Central memory CD8-positive, alpha-beta T cell (primary cell): ENCODE data around the gene PTGDS.
A peak's percentile ranks its signal among the peaks of the same experiment; 100 is the strongest.

Experiments
- ATAC-seq: fragments of 150-1000 bp; cut with Tn5 transposase; replicated peaks from 2 replicates; pipeline ENCODE4 v1.10.0; 2022; ENCODE audit warnings: mild to moderate bottlenecking, moderate FRiP score, moderate number of reproducible peaks; ENCODE audit not compliant: poor library complexity, severe bottlenecking; ENCODE audit errors: extremely low read depth
- DNase-seq, 2 donors: peaks; one replicate each; pipeline ENCODE4 v3.0.0; 2021; ENCODE audit warnings: low spot score in 2 of 2
- H3K27ac Mint-ChIP-seq: one replicate; pipeline ENCODE4 v1.8.0; 2022; ENCODE audit warnings: low read depth, mild to moderate bottlenecking, moderate library complexity, mixed read lengths
- H3K27me3 Mint-ChIP-seq: one replicate; pipeline ENCODE4 v1.8.0; 2022; ENCODE audit warnings: mixed read lengths
- H3K36me3 Mint-ChIP-seq: one replicate; pipeline ENCODE4 v1.8.0; 2022; ENCODE audit warnings: mild to moderate bottlenecking, moderate library complexity, mixed read lengths; ENCODE audit not compliant: insufficient read depth
- H3K4me1 Mint-ChIP-seq: one replicate; pipeline ENCODE4 v1.8.0; 2022; ENCODE audit warnings: mixed read lengths
- H3K4me3 Mint-ChIP-seq: one replicate; pipeline ENCODE4 v1.8.0; 2022; ENCODE audit warnings: mild to moderate bottlenecking, moderate library complexity, mixed read lengths
- H3K9me3 Mint-ChIP-seq: one replicate; pipeline ENCODE4 v1.8.0; 2022; ENCODE audit warnings: mixed read lengths

Gene PTGDS

GRCh38 chr9:136941231-136942111, 35.8 kb upstream of the PTGDS start:
- H3K9me3 Mint-ChIP-seq = no peaks in the 10 kb centered on the region
- DNase-seq (no peak), ATAC-seq (no peak)
- no peaks in the 10 kb centered on the region for H3K27me3 Mint-ChIP-seq
- peaks cover 14% of the 10 kb centered on the region for H3K4me1 Mint-ChIP-seq
- peaks cover 42% of the 10 kb centered on the region for H3K36me3 Mint-ChIP-seq
- no peak overlapping the region for H3K27ac Mint-ChIP-seq
- peak overlapping the region; percentile 23 for H3K4me3 Mint-ChIP-seq

- Mint-ChIP-seq H3K27ac (no peak overlapping the region), H3K27me3 (no peaks in the 10 kb centered on the region), H3K36me3 (peaks cover 42% of the 10 kb centered on the region), H3K9me3 (no peaks in the 10 kb centered on the region), H3K4me3 (peak overlapping the region; percentile 80), H3K4me1 (peaks cover 12% of the 10 kb centered on the region)
- no peak for ATAC-seq
- DNase-seq = no peak
Observed at GRCh38 chr9:136942112-136942880, 35.0 kb upstream of the PTGDS start.

- H3K9me3 Mint-ChIP-seq = no peaks in the 10 kb centered on the region
- DNase-seq (no peak), ATAC-seq (no peak)
- no peaks in the 10 kb centered on the region for H3K27me3 Mint-ChIP-seq
- peak overlapping the region; percentile 80 for H3K4me3 Mint-ChIP-seq
- H3K36me3 Mint-ChIP-seq = peaks cover 41% of the 10 kb centered on the region
- peaks cover 12% of the 10 kb centered on the region for H3K4me1 Mint-ChIP-seq
- H3K27ac Mint-ChIP-seq = no peak overlapping the region
Observed at GRCh38 chr9:136942881-136943230, 34.4 kb upstream of the PTGDS start.

DNA sequence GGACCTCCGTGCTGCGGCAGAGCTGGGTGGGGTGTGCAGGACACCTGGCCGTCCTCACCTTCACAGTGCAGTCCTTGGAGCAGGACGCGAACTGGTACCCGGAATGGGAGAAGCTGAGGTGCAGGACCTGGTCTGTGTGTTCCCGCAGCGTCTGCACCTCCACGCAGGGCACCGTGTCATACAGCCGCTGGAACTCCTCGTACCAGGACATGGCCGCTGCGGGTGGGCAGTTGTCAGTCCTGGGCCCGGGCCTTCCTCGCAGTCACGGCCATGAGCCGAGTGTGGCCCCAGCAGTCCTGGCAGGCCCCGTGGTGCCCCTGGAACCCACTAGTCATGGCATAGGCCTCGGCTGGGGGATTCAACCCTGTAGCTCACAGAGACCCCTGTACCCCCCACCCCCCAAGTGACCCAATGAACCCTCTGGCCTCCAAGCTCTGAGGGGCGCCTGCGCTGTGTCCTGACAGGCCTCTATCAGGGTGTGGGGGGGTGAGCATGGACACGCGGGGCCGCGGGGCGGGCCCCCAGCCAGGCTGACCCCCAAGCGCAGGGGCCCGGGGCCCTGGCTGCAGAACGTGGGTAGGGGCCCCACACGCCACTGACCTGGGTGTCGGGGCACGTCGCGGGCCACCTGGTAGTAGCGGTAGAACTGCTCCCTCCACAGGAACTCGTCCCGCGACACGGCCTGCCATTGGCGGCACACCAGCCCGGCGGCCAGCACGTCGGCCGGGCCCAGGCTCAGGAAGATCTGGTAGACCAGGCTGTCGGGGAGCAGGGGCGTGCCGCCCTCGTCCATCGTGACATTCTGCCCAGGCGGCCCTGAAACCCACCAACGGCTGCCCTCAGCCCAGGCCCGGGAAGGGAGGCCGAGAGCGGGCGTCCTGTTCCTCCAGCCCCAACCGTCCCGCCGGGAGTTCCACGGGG, 33.8 kb upstream of the PTGDS start:
- H3K27ac Mint-ChIP-seq = peak overlapping the region; percentile 64
- DNase-seq = no peak
- peak overlapping the region; percentile 80 for H3K4me3 Mint-ChIP-seq
- H3K27me3 Mint-ChIP-seq = no peaks in the 10 kb centered on the region
- H3K36me3 Mint-ChIP-seq = peaks cover 39% of the 10 kb centered on the region
- peaks cover 12% of the 10 kb centered on the region for H3K4me1 Mint-ChIP-seq
- peak; percentile 12 for ATAC-seq
- H3K9me3 Mint-ChIP-seq = no peaks in the 10 kb centered on the region

DNA sequence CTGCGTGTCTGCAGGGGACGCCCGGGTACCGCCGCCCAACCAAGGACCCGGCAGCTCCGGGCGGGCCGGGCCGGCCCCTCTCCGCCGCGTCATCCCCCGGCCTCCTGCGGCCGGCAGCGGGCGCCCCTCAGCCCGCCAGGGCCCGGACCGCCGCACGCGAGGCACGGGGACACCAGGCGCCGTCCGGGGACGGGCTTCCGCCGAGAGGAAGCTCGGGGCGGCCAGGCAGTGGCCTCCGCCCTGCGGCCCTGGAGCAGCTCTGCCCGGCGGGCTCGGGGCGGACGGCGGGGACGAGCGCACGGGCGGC, 33.1 kb upstream of the PTGDS start:
- no peak for DNase-seq

GRCh38 chr9:136944519-136945332, 32.6 kb upstream of the PTGDS start, which contains the start of the genes C8G and FBXW5:
Gene C8G, plus strand, starts transcription at chr9:136945243. Its CDS starts 78 bp downstream, at chr9:136945321.
Gene FBXW5, minus strand, starts transcription at chr9:136944738. Its CDS starts 655 bp downstream, at chr9:136944083.
- Mint-ChIP-seq H3K9me3 (no peaks in the 10 kb centered on the region), H3K4me1 (peaks cover 7% of the 10 kb centered on the region), H3K4me3 (peak within 1 kb of the TSS; percentile 80), H3K27me3 (no peaks in the 10 kb centered on the region), H3K36me3 (peaks cover 38% of the 10 kb centered on the region), H3K27ac (peak within 1 kb of the TSS; percentile 89)
- DNase-seq (peak; percentile 91 to 92), ATAC-seq (peak; percentile 78)

More for the DNA sequence above, 33.1 kb upstream of the PTGDS start:
- peaks cover 12% of the 10 kb centered on the region for H3K4me1 Mint-ChIP-seq
- peaks cover 39% of the 10 kb centered on the region for H3K36me3 Mint-ChIP-seq
- H3K27me3 Mint-ChIP-seq = no peaks in the 10 kb centered on the region
- H3K4me3 Mint-ChIP-seq = peak overlapping the region; percentile 80
- peak; percentile 37 for ATAC-seq
- H3K27ac Mint-ChIP-seq = peak overlapping the region; percentile 64
- H3K9me3 Mint-ChIP-seq = no peaks in the 10 kb centered on the region

DNA sequence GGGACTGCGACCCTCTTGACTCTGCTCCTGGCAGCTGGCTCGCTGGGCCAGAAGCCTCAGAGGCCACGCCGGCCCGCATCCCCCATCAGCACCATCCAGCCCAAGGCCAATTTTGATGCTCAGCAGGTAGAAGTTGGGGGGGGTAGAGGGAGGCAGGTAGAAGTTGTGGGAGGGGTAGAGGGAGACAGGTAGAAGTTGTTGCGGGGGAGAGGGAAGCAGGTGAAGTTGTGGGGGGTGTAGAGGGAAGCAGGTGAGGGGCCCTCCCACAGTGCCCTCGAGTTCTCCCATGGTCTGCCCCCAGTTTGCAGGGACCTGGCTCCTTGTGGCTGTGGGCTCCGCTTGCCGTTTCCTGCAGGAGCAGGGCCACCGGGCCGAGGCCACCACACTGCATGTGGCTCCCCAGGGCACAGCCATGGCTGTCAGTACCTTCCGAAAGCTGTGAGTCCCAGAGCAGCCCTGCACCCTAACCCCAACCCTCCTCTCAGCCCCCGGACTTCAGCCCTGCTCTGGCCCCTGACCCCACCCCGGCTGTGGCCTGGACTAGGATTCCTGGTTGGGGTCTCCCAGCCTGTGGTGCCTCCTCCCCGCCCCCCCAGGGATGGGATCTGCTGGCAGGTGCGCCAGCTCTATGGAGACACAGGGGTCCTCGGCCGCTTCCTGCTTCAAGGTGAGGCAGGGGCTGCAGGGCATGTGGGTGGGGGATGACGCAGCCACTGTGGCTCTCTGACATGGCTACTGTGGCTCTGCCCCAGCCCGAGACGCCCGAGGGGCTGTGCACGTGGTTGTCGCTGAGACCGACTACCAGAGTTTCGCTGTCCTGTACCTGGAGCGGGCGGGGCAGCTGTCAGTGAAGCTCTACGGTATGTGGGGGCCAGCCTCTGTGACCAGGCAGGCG, 31.7 kb upstream of the PTGDS start:
- Mint-ChIP-seq H3K4me3 (peak overlapping the region; percentile 80), H3K4me1 (peaks cover 14% of the 10 kb centered on the region), H3K9me3 (no peaks in the 10 kb centered on the region), H3K27ac (peak overlapping the region; percentile 89), H3K36me3 (peaks cover 36% of the 10 kb centered on the region), H3K27me3 (no peaks in the 10 kb centered on the region)
- DNase-seq (no peak), ATAC-seq (no peak)

DNA sequence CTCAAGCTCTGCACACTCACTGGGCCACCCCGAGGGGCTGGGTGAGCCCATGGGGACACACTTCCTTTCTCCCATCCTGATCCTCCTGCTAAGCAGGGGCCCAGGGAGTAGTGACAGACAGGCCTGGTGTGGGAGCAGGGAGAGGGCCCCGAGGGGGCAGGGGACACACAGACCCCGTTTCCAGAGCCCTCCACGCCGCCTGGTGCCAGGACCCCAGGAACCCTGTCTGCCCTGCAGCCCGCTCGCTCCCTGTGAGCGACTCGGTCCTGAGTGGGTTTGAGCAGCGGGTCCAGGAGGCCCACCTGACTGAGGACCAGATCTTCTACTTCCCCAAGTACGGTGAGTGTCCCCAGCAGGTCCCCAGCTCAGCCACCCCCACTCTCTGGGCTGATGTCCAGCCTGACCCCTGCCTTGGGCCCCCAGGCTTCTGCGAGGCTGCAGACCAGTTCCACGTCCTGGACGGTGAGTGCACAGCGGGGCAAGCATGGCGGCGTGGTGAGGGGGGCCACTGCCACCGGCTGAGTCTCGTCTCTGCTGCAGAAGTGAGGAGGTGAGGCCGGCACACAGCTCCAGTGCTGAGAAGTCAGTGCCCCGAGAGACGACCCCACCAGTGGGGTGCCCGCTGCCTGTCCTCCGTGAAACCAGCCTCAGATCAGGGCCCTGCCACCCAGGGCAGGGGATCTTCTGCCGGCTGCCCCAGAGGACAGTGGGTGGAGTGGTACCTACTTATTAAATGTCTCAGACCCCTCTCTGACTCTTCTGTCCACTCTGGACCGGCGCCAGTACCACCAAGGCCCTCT, 30.9 kb upstream of the PTGDS start:
- H3K36me3 Mint-ChIP-seq = peaks cover 31% of the 10 kb centered on the region
- ATAC-seq (no peak), DNase-seq (no peak)
- H3K27ac Mint-ChIP-seq = no peak overlapping the region
- no peak overlapping the region for H3K4me3 Mint-ChIP-seq
- no peaks in the 10 kb centered on the region for H3K9me3 Mint-ChIP-seq
- H3K27me3 Mint-ChIP-seq = no peaks in the 10 kb centered on the region
- peaks cover 14% of the 10 kb centered on the region for H3K4me1 Mint-ChIP-seq

DNA sequence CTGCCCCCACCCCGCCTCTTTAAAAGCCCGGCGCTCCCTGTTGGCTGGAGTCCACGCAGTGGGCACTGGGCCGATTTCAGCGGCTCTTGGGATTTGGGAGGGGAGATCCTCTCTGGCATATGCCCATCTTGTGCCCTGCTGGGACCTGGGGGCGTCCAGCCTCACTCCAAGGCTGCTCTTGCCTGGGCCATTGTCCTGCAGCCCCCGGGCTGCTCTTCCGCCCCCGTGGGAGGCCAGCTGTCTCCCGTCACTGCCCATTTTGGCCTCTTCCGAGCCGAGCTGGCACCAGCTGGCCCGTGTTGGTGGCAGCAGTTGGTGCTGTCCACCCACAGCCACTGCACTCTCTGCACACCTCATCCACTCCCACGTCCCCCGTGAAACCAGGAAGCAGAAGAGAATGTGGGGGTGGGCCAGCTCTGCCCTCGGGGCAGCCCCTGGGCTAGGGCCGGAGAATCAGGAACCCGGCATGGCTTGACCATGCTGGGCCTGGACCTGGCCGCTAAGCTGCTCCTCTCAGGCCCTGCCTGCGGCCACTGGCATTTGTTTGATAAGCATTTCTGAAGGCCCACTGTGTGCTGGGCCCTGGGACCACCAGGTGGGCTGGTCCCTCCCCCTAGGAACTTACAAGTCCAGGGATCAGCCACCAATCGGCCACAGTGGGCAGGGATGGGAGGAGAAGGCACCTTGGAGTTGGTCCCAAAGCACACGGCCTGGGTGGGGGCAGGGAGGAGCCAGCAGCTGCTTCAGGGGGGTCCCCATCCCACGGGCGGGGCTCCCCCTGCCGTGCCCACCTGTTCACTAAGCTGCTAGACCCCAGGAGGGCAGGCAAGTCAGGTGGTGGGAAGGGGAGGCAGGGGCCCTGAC, 30.0 kb upstream of the PTGDS start:
- H3K4me1 Mint-ChIP-seq = peaks cover 14% of the 10 kb centered on the region
- peaks cover 28% of the 10 kb centered on the region for H3K36me3 Mint-ChIP-seq
- peak overlapping the region; percentile 18 for H3K4me3 Mint-ChIP-seq
- no peak for ATAC-seq
- H3K9me3 Mint-ChIP-seq = no peaks in the 10 kb centered on the region
- DNase-seq = no peak
- H3K27me3 Mint-ChIP-seq = no peaks in the 10 kb centered on the region
- no peak overlapping the region for H3K27ac Mint-ChIP-seq
